GM12801 (cell line): ENCODE data around the gene ROMO1.

Experiments
- TF ChIP-seq, protein P1 (sequence below): IDR thresholded peaks from one replicate; pipeline ENCODE4 v1.5.1; 2011; ENCODE audit warnings: control low read depth; ENCODE audit not compliant: insufficient read length; ENCODE audit errors: extremely low read depth

The ROMO1 gene

DNA sequence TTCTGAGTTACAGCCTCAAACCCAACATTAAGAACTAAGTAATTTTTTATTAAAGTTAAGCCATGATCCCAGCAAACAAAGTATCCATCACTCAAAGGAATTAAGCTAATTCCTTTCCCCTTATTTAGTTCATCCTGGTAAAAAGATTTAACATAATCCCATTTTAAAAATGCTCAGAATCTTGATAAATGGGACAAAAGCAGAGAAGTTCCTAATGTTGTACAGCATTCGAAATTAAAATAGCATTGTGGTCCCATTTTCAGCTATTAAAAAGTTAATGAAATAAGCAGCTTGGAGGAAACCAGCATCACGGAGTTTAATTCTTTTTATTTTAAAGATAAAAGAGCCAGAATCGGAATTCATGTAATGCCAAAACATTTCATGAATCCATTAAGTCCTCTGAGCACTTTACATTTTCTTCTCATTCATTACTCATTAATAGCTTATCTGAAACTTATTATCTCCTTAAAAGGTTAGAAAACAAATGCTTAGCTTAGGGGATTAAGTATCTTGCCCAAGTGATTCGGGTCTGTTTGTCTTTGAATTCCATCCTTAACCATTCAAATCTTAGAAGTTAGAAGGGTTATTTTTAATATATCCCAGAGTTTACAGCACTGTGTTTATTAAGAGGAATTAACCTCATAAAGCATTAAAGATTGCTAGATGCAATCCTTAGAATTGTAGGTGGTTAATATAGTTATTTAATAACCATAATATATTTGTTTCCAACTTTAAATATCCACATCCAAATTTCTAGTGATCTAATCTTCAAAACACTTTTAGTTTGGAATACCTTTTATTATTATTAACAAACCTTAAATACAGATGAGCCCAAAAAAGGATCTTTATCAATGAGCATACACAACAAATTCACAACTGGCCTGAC is 31.6 kb downstream of the ROMO1 start:
- TF ChIP-seq, protein P1, sequence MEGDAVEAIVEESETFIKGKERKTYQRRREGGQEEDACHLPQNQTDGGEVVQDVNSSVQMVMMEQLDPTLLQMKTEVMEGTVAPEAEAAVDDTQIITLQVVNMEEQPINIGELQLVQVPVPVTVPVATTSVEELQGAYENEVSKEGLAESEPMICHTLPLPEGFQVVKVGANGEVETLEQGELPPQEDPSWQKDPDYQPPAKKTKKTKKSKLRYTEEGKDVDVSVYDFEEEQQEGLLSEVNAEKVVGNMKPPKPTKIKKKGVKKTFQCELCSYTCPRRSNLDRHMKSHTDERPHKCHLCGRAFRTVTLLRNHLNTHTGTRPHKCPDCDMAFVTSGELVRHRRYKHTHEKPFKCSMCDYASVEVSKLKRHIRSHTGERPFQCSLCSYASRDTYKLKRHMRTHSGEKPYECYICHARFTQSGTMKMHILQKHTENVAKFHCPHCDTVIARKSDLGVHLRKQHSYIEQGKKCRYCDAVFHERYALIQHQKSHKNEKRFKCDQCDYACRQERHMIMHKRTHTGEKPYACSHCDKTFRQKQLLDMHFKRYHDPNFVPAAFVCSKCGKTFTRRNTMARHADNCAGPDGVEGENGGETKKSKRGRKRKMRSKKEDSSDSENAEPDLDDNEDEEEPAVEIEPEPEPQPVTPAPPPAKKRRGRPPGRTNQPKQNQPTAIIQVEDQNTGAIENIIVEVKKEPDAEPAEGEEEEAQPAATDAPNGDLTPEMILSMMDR, result no peak

DNA sequence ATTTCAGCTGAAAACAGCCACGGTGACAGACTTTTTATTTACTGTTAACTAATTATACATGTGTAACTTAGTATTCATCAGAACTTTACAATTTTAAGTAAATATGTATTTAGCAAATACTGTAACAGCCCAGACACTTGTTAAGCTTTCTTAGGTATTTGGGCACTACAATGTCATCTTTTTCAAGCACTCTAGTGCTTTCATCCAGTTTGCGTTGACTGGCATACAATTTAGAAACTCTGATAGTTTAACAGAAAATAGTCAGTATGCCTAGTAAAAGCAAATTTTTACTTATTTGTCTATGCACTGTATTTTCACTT is 32.2 kb downstream of the ROMO1 start:
- TF ChIP-seq, protein P1, result no peak

DNA sequence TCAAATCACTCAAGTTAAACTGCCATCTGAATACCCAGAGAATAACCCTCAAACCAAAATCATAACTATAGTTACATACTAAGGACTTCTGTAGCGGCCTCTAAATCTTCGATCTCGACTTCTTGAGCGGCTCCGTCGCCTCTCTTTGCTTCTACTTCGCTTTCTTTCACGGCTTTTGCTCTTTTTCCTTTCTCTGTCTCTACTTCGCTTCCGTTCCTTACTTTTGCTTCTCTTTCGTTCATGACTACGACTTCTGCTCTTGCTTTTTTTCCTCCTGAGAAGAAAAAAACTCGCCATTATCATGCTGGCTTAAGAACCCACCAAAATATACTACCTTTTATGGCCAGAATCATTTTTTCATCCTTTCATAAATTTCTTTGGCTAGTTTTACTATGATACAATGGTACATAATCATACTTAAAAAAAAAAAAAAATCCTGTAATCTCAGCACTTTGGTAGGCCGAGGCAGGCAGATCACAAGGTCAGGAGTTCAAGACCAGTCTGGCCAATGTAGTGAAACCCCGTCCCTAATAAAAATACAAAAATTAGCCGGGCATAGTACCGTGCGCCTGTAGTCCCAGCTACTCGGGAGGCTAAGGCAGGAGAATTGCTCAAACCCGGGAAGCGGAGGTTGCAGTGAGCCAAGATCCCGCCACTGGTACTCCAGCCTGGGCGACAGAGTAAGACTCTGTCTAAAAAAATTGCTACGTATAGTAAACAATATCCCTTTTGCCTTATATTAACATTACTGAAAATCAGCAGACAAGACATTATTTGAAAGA is 32.8 kb downstream of the ROMO1 start:
- TF ChIP-seq, protein P1, result no peak

DNA sequence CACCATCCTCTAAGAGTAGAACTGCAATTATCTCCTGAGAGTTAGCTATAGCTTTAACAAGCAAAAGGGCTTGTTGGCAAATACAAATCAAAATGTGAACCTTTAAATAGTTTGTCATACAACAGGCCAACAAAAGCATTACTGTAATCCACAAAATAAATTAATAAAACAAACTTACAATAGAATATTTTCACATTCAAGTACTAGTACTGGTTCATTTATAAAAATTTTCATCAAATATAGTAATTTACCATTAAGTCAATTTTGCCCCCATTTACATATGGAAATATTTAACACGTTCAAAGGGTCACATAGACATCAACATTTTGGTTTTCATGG is 33.4 kb downstream of the ROMO1 start:
- TF ChIP-seq, protein P1, result no peak

DNA sequence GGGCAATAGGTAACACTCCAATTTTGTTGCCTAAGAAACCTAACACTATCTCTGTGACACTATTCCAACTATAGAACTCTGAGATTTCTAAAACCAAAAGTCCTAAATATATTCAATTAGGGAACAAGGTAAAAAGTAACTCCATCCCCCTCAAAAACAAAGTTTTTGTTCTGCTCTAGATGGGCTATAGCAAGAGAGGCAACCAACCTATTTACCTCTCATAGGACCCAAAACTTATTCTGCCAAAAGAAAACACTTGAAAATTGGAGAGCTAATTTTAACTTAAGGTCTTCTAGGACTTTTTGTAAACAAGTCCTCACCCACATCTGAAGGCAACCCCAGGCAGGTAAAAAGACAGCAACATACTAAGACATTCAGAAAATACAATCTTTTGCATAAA is 35.2 kb downstream of the ROMO1 start:
- TF ChIP-seq, protein P1, result no peak

DNA sequence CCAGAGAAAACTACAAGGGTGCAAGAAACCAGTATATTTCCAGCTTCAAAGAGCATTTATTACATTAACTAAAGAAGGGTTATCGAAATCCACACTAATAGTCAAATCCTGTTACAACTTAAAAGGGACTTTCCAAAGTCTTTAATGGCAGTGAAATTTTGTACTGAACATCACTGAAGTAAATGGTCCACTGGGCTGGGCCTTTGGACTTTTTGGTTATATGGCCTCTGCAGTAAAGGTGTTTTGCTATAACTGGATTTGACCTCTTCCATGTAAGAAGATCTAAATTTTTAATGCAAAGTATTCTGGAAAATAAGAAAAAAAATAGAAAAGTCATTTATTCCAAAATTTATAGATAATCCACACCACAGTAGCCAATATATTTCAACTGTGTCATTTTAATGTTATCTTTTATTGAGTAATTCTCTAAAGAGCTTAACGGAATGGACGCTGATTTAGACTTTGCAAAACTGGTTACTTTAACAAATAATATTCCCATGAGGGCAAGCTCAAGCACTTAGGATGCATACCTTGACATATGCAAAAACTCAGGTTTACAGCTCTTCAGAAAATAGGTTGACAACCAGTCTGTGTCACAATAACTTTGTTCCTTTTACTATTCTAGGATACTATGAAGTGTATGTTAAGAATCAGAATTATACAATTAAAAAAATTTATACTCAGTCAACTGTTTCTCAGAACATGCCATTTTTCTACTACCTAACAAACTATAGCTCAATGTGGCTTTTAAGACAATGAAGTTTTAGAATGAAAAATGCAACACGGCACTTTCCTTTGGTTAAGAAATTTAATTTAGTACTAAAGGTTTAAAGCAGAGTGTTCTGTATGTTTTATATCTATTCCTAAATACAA is 35.8 kb downstream of the ROMO1 start:
- TF ChIP-seq, protein P1, result no peak

DNA sequence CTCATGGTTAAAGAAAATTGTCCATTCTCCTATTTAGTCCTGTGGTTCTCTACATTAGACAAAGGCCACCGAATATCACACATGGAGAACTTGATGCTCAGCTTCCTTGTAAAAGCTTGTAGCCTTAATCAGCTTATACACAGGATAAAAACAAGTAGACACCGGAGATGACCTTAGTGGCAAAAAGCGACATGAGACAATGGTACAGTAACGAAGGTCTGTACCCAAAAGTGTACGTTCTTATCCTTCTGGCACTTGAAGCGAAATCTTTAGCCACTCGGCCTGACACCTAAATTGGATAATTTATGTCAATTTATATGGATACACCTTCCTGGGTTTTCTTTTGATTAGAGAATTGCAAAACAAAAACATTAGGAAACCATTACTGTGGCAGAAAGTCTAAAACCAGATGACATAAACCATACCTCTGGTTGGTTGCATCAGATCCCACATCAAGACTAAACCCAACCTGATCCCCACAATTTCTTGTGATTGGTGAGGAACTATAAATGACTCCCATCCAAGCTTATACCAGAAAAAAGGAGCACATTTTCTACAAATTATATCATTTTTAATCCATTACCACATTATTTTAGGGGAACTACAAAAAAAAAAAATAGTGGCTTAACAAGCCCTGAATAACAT is 36.7 kb downstream of the ROMO1 start:
- TF ChIP-seq, protein P1, result no peak
